Left forelimb (tissue), 1 donor: ENCODE measurements around the gene ACACA.

Experiments
- DNase-seq: peaks from one replicate; pipeline ENCODE4 v3.0.0-alpha.2; 2018; ENCODE audit warnings: low spot score

The ACACA gene

DNA sequence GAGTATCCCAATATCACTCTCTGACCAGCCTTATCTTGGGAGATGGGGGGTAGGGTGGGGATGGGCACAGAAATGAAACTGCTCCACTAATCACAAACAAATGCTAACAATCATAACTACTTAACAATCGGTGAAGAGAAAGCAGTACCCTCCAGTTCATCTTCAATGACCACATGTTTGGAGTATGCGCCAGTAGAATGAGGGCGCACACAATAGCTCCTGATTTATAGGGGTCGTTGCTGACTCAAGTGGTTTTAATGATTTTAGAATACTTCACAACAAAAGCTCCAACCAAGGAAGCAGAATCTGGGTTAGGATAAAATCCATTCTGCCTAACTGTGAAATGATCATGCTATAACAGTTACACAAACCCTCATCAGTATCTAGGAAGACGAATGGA lies 273.5 kb downstream of the ACACA start:
- DNase-seq = no peak

GRCh38 chr17:37131669-37132611 lies 274.7 kb downstream of the ACACA start:
- no peak for DNase-seq

DNA sequence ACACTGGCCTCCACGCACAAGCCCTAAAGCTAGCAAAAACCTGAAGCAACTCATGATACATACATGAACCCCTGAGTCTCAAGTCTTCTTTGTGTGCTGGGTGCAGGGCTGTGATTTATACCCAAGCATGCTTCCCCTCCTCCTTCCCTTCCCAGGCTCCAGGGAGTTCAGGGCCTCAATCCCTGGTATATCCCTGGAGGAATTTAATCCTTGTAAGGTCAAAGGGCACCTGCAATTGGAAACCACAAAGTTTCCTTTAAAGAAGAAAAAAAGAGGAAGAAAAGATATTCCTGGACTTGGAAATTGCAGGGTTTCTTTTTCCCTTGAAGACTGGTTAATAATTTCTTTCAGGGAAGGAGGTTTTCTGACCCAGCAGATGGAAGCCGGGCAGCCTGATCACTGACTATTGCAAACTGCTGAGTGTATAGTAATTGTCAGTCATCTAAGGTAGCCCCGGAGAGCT lies 275.6 kb downstream of the ACACA start:
- no peak for DNase-seq

- no peak for DNase-seq
Observed at GRCh38 chr17:37124821-37125173, 281.8 kb downstream of the ACACA start.

DNA sequence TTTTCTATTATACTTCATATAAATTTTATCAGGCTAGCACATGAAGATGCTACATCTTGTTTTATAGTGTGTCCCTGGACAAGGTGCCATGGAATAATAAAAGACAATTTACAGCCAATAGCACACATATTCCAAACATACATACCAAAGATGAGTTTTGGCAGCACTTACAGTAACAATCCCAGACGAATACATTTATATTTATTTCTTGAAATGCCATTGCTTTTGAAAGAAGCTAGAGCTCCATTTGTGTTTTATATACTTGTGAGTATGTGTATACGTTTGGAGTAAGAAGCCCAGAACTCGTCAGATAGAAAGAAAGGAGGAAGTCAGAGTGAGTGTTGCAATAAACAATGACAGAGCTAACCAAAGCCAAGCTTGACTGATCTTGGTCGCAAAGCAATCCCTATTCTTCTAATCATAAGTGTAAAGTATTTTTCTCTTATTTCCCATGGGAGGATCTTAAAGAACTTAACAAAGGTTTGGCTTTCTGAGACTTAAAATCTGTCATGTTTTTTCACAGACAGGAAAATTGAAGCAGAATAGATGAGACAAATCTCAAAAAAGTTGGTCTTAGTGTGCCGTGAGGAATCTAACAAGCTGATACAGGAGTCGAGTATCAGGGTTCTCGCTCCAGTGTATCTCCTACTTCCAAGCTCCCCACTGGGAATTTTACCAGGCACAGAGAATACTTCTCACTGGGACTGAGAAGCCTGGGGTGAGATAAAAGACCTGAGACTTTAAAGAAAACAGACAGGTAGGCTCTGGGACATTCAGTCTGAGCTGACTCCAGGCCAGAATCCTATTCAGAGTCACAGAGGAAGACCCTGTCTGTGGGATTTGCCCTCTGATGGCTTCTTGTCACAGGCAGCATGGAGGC lies 282.5 kb downstream of the ACACA start:
- no peak for DNase-seq

DNA sequence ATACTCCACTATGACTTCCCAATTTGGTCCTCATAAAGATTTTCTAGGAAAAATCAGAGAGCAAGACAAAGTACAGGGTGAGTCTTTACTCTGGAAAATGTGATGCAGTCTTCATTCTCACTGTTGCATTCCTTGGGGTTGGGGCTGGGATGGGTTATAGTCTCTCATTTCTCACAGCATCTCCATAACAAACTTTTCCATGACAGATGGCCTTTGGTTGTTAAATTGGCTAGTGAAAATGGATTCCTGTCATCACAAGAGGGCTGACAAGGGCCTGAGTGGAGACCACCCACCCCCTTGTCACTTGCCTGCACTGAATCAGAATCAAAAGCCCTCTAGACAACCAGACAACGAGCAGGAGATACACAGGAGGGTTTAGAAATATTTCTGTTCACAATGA lies 283.2 kb downstream of the ACACA start:
- no peak for DNase-seq

DNA sequence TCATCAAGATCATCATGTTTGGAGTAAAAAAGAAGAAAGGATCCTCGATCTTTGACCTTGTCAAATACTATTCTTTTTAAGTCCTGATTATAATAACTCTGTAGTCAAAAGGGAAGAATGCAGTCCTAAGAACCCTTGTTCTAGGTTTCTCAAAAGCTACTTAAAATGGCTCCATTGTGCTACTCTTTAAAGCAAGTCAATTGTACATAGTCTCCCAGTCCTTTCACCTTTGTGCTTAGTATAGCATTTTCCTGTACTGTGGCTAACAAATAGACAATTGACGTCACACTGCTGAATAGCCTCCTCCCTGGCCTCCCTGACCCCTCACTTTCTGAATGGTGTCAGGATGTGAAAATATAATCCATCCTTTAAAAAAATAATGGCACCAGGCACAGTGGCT lies 285.0 kb downstream of the ACACA start:
- DNase-seq = no peak

GRCh38 chr17:37118366-37119137 lies 288.1 kb downstream of the ACACA start:
- DNase-seq = no peak

DNA sequence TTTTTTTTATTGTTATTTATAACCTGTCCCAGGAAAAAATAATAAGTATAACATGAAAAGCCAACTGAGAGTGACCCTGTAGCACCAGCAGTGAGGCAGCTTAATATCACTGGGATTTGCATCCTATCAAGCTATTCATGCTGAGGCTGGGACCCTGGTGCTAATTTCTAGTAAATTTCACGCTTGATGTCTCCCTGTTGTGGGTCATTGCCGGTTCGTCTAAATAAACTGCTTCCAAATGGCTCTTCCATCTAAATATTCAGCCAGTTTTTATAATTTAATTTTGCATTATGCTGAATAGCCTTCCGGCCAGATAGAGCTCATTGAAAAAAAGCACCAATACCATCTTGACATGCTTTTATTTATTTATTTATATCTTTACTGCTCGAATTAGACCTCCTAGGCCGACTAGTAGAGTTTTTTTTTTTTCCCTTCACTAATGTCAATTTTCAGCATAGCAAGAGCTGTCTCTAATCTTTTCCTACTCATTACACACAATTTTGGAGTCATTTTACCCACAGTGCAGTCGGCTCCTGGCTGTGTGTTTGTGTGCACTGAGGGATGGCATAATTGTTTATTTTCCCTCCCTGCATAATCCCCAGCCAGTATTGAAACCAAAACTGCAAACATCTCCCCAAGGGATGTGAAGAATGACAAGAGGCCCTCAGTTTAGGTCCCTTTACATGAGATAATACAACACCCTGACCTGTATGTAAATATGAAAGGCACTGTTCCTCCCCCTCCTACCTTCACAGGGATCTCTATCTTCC lies 289.1 kb downstream of the ACACA start:
- DNase-seq = no peak

DNA sequence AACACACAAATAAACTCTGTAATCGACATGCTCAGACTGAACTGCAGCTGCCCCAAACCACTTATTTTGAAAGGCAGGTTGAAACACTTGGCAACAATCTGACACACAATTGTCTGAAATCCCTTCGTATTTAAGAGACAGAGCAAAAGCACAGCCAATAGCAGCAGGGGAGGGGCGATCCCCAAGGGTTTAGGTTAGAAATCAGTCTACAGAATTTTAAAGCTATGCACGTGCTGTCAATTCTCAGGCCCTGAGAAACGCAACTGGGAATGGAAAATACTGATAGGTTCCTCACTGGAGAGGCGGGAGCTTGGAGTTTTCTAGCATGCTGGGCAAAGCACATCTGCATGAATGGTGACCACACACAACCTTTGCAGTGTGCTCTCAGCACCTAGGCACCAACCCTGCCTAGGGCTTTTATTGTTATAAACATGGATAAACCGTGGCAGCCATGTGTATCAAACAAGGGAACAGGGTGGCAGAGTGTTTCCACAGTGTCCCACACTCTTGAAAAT lies 289.9 kb downstream of the ACACA start:
- no peak for DNase-seq

GRCh38 chr17:37111329-37111728 lies 295.3 kb downstream of the ACACA start:
- no peak for DNase-seq

GRCh38 chr17:37110746-37111145 lies 295.9 kb downstream of the ACACA start:
- DNase-seq = no peak

DNA sequence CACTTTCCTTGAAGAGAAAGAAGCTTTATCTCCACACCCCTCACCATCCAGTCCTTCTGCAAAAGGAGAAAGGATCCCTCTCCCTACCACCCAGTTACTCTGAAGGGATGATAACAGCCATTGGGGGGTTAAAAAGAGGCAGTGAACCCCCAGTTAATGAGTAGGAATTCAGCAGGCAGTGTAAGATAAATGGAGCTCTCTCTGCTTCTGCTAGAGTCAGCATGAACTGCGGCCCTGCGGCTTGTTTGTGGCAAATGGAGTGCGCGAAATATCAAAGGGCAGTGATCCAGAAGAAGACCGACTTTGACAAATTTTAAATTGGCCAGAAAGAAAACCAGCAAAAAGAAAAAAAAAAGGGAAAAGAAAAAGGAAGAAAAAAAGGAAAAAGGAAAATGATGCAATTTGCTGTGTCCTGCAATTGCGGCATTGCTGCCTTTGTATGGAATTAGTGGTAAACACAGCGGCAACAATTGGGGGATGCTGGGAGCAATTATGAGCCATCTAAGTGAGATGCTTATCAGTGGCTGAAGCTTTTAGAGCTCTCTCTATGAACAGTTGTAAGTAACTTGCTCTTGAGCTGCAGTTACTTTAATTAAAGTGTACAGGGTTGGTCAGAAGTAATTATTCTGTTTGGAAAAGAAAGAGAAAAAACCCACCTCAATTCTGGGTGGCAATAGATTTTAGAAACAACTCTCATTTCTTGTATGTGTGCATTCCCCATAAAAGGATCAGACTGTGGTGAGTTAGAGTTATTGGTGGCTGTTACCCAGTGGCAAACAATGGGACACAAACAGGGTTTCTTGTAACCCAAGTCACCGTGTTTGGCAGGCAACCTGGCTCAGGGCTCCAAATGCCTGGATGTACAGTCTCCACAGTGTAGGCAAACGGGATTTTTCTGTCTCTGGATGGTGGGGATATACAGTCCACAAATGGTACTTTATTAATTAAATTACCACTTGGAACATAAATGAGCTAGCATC lies 296.6 kb downstream of the ACACA start:
- no peak for DNase-seq

- DNase-seq = no peak
Observed at GRCh38 chr17:37109106-37109505, 297.5 kb downstream of the ACACA start.

DNA sequence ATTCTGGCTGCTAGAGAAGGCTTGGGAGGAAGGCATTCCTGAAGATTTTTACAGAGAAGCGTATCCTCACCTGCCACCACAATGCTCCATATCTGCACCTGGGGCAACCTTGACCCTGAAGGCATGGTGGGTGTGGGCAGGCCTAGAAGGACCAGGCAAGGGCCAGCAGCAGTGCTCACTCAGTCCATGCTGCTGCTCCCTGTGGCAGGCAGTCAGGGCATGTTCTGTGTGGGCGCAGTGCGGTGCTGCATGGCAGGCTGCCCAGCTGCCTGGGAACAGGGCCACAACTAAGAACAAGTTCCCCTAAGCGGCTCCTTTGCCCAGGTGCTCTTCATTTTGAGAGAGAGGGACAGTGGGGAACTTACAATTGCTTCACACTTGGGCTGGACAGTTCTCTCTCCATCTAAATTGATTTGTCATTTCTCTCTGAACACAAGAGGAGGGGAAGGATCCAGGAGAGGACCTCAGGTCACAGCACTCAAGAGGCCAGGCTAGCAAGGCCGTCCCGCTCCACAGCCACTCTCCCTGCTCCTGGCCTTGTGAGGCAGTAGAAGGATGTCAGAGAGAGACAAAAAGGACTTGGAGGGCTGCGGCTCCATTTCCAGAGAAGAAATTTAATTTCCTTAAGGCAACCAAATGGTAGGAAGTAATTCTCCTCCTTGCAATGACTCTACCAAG lies 299.1 kb downstream of the ACACA start:
- no peak for DNase-seq

GRCh38 chr17:37106049-37106448 lies 300.6 kb downstream of the ACACA start:
- DNase-seq = no peak

DNA sequence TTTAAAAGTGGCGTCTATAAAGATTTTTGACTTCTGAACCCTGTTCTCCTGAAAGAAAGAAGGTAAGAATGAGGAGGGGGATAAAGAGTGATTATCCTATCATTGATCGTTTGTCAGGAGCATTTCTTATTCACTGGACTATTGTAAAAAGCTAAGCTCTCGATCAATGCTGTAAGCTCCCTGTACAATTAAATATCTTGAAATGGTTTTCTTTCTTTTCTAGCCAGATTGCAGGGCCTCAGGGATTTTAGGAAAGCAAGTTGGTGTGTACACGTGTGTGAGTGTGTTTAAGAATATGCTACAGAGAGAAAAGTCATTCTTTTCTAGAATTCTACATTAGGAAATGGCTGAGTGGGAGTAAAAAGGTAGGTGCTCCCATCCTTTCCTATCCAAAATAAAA lies 303.4 kb downstream of the ACACA start:
- no peak for DNase-seq

DNA sequence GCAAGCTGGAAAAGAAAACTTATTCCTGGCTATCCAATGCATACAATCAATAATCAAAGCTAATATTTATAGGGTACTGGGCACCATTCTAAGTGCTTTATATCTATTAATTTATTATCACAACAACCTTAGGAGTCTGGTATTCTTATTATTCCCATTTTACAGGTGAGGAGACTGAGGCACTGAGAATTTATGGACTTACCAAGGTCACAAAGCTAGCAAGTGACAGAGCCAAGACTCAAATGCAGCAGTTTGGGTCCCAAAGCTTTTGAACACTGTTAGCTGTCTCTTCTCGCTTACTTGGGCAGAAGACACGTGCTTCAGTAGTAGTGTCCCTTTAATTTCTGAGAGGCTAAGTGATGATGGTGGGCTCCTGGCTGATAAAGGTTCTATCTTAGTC lies 305.3 kb downstream of the ACACA start:
- no peak for DNase-seq

- no peak for DNase-seq
Observed at GRCh38 chr17:37100231-37100630, 306.4 kb downstream of the ACACA start.
